Measurements from ENCODE around the gene PHPT1. TPM values are rescaled to one million over a fixed set of nuclear protein-coding genes. Genes with fewer than 3 reads are reported as not detected.

PHPT1 gene
- total and polyA plus RNA-seq, 8 donors: 75.2 to 189 (median 84.0) TPM

GRCh38 chr9:136806631-136807201 lies 42.5 kb upstream of the PHPT1 start:
- Histone ChIP-seq H3K36me3 (no peaks in the 10 kb centered on the region), H3K27me3 (no peaks in the 10 kb centered on the region), H3K4me3 (peak overlapping the region in 3 of 4 donors; percentile 90 to 94 (median 91)), H3K4me1 (peaks cover 3 to 24% (median 8%) of the 10 kb centered on the region in 3 donors), H3K9me3 (no peaks in the 10 kb centered on the region), H3K27ac (peak overlapping the region in 3 of 4 donors; percentile 77 to 92 (median 88))
- FAIRE-seq (no peak), DNase-seq (peak in 3 of 6 donors; percentile 47 to 70 (median 58)), ATAC-seq (peak in 1 of 4 donors; percentile 1)
- no peak for TF ChIP-seq CTCF (IDR thresholded peaks at IDR 0.05)
- 64 to 68% methylated on average over 25 of the region's 25 CpGs for WGBS, 2 donors
- intact Hi-C loops (cut with DNase I): no loop called here

GRCh38 chr9:136807281-136808074 lies 41.7 kb upstream of the PHPT1 start, which contains the start of gene RABL6:
TSS of gene RABL6 (plus strand) at chr9:136807948. CDS start at chr9:136808197, 249 bp downstream.
- DNase-seq: peak; percentile 69 to 92 (median 84)
- H3K36me3 ChIP-seq: no peaks in the 10 kb centered on the region
- H3K9me3 ChIP-seq: no peaks in the 10 kb centered on the region
- no peak for TF ChIP-seq CTCF (IDR thresholded peaks at IDR 0.05)
- H3K27me3 ChIP-seq: no peaks in the 10 kb centered on the region
- peak within 1 kb of the TSS; percentile 86 to 94 (median 90) for H3K4me3 ChIP-seq
- ATAC-seq: peak; percentile 83 to 92 (median 88)
- no peak for FAIRE-seq
- 1% methylated on average over 67 to 96 of the region's 96 CpGs for WGBS, 2 donors
- peaks cover 3 to 24% (median 8%) of the 10 kb centered on the region in 3 donors for H3K4me1 ChIP-seq
- peak within 1 kb of the TSS; percentile 75 to 92 (median 82) for H3K27ac ChIP-seq
- intact Hi-C loops (cut with DNase I): no loop called here

- Histone ChIP-seq H3K36me3 (no peaks in the 10 kb centered on the region), H3K27ac (peak overlapping the region; percentile 49 to 92 (median 56)), H3K27me3 (no peaks in the 10 kb centered on the region), H3K4me1 (peaks cover 3 to 24% (median 8%) of the 10 kb centered on the region in 3 donors), H3K9me3 (no peaks in the 10 kb centered on the region), H3K4me3 (peak overlapping the region; percentile 86 to 94 (median 90))
- TF ChIP-seq CTCF (IDR thresholded peaks at IDR 0.05): no peak
- WGBS, 2 donors: 0% methylated on average over 56 to 93 of the region's 93 CpGs
- intact Hi-C loops (cut with DNase I): no loop called here
- FAIRE-seq (no peak), DNase-seq (peak in 4 of 6 donors; percentile 59 to 85 (median 72)), ATAC-seq (peak; percentile 14 to 45 (median 39))
Observed at GRCh38 chr9:136808075-136808805, 41.0 kb upstream of the PHPT1 start.

GRCh38 chr9:136808806-136809158 lies 40.4 kb upstream of the PHPT1 start:
- DNase-seq: no peak

More at GRCh38 chr9:136808806-136809158, 40.4 kb upstream of the PHPT1 start:
- Histone ChIP-seq H3K27me3 (no peaks in the 10 kb centered on the region), H3K27ac (peak overlapping the region; percentile 49 to 92 (median 56)), H3K4me1 (peaks cover 3 to 24% (median 8%) of the 10 kb centered on the region in 3 donors), H3K9me3 (no peaks in the 10 kb centered on the region), H3K4me3 (peak overlapping the region; percentile 86 to 94 (median 90)), H3K36me3 (no peaks in the 10 kb centered on the region)
- WGBS, 2 donors: 4% methylated on average over 14 of the region's 14 CpGs
- ATAC-seq (peak in 1 of 4 donors; percentile 7), FAIRE-seq (no peak)
- no peak for TF ChIP-seq CTCF (IDR thresholded peaks at IDR 0.05)
- intact Hi-C loops (cut with DNase I): no loop called here

Measured in pancreas (tissue), 10 donors.